ENCODE data around the gene ASS1. TPM values are rescaled to one million over a fixed set of nuclear protein-coding genes. Genes with fewer than 3 reads are reported as not detected.

ASS1 gene
- total and polyA plus RNA-seq, 2 of the 13 experiments (the other 11 are each of a cell fraction or from before 2014, with no cell fraction given), result 77.6 to 122 TPM

DNA sequence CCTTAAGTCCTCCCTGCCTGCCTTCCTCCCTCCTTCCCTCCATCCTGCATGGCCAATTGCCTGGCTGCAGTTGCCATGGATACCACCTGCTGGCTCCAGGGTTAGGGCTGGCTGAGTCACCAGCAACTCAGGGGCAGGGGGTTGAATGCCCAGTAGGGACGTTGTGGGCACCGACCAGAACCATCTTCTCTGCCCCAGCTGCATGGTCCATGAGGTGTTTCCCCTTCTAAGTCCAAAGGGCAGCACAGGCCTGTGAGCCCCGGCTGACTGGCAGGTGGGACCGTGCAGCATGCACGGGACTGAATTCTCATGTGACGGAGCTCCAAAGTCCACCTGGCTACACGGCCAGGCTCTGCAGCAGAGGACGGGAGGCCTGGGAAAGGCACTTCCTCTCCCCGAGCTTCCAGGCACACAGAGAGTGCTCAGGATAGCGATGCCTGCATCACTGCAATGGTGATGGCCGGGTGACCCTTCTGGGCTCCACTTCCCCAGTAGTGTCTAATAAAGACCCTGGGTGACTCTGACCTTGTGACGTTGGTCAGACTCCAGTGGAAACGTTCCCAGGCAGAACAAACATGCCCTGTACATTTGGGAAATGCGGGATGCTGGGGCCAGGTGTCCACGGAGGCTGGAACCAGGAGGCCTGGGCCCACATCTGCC is 5.7 kb downstream of the ASS1 start (continued):
- TF ChIP-seq, protein P1, sequence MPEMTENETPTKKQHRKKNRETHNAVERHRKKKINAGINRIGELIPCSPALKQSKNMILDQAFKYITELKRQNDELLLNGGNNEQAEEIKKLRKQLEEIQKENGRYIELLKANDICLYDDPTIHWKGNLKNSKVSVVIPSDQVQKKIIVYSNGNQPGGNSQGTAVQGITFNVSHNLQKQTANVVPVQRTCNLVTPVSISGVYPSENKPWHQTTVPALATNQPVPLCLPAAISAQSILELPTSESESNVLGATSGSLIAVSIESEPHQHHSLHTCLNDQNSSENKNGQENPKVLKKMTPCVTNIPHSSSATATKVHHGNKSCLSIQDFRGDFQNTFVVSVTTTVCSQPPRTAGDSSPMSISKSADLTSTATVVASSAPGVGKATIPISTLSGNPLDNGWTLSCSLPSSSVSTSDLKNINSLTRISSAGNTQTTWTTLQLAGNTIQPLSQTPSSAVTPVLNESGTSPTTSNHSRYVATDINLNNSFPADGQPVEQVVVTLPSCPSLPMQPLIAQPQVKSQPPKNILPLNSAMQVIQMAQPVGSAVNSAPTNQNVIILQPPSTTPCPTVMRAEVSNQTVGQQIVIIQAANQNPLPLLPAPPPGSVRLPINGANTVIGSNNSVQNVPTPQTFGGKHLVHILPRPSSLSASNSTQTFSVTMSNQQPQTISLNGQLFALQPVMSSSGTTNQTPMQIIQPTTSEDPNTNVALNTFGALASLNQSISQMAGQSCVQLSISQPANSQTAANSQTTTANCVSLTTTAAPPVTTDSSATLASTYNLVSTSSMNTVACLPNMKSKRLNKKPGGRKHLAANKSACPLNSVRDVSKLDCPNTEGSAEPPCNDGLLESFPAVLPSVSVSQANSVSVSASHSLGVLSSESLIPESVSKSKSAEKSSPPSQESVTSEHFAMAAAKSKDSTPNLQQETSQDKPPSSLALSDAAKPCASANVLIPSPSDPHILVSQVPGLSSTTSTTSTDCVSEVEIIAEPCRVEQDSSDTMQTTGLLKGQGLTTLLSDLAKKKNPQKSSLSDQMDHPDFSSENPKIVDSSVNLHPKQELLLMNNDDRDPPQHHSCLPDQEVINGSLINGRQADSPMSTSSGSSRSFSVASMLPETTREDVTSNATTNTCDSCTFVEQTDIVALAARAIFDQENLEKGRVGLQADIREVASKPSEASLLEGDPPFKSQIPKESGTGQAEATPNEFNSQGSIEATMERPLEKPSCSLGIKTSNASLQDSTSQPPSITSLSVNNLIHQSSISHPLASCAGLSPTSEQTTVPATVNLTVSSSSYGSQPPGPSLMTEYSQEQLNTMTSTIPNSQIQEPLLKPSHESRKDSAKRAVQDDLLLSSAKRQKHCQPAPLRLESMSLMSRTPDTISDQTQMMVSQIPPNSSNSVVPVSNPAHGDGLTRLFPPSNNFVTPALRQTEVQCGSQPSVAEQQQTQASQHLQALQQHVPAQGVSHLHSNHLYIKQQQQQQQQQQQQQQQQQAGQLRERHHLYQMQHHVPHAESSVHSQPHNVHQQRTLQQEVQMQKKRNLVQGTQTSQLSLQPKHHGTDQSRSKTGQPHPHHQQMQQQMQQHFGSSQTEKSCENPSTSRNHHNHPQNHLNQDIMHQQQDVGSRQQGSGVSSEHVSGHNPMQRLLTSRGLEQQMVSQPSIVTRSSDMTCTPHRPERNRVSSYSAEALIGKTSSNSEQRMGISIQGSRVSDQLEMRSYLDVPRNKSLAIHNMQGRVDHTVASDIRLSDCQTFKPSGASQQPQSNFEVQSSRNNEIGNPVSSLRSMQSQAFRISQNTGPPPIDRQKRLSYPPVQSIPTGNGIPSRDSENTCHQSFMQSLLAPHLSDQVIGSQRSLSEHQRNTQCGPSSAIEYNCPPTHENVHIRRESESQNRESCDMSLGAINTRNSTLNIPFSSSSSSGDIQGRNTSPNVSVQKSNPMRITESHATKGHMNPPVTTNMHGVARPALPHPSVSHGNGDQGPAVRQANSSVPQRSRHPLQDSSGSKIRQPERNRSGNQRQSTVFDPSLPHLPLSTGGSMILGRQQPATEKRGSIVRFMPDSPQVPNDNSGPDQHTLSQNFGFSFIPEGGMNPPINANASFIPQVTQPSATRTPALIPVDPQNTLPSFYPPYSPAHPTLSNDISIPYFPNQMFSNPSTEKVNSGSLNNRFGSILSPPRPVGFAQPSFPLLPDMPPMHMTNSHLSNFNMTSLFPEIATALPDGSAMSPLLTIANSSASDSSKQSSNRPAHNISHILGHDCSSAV (CRISPR knock-in tag; IDR thresholded peaks at IDR 0.05; ENCODE audit: borderline replicate concordance), result no peak
- TF ChIP-seq SOX13 (IDR thresholded peaks at IDR 0.05) (no peak), SOX13 (CRISPR knock-in tag; conservative IDR thresholded peaks at IDR 0.05 in 1 of 2, IDR thresholded peaks at IDR 0.05 in 1 of 2) (peak in 1 of 2 experiments; percentile 88; a peak in 2 of 4 replicates), ZNF549 (CRISPR knock-in tag; IDR thresholded peaks at IDR 0.05) (peak; percentile 86), ZSCAN20 (CRISPR knock-in tag; IDR thresholded peaks at IDR 0.05; ENCODE audit: borderline replicate concordance) (peak; percentile 62; the same call in 1 of the 2 replicates), ZNF83 (CRISPR knock-in tag; IDR thresholded peaks at IDR 0.05; ENCODE audit: borderline replicate concordance) (no peak), JUNB (CRISPR knock-in tag; IDR thresholded peaks at IDR 0.05; ENCODE audit: borderline replicate concordance) (no peak), RARA (CRISPR knock-in tag; IDR thresholded peaks at IDR 0.05) (peak; percentile 85), CEBPG (CRISPR knock-in tag; IDR thresholded peaks at IDR 0.05) (peak; percentile 56), ZNF768 (CRISPR knock-in tag; IDR thresholded peaks at IDR 0.05) (no peak; the same call in 1 of the 2 replicates), RBM39 (IDR thresholded peaks at IDR 0.05; ENCODE audit: low read depth, low read length, poor library complexity, severe bottlenecking) (peak; percentile 30), BHLHE40 (IDR thresholded peaks at IDR 0.05; ENCODE audit: low read length) (peak; percentile 100), SIN3A (IDR thresholded peaks at IDR 0.05; ENCODE audit: borderline replicate concordance, low read depth, low read length) (peak; percentile 50; the same call in 1 of the 2 replicates), NR2F6 (IDR thresholded peaks at IDR 0.05) (no peak), NR2F6 (CRISPR knock-in tag; IDR thresholded peaks at IDR 0.05) (peak; percentile 85), ZBTB14 (CRISPR knock-in tag; IDR thresholded peaks at IDR 0.05) (peak; percentile 35; the same call in 1 of the 2 replicates), ZC3H13 (CRISPR knock-in tag; IDR thresholded peaks at IDR 0.05) (0 out of 2 replicates have a peak, but pooled peaks have one; percentile 56), KLF9 (CRISPR knock-in tag; IDR thresholded peaks at IDR 0.05; ENCODE audit: low read depth) (0 out of 2 replicates have a peak, but pooled peaks have one; percentile 35)

Measured in HepG2 (cell line).